ENCODE data around the gene ZNF655. TPM values are rescaled to one million over a fixed set of nuclear protein-coding genes. Genes with fewer than 3 reads are reported as not detected.
"Not testable (repeated sequence)": the region's sequence is repeated elsewhere in the genome, so short reads cannot be mapped to it uniquely, and the experiment has no call there.

The ZNF655 gene
- total RNA-seq, 1 donor from 2014 or later = 89.8 TPM

DNA sequence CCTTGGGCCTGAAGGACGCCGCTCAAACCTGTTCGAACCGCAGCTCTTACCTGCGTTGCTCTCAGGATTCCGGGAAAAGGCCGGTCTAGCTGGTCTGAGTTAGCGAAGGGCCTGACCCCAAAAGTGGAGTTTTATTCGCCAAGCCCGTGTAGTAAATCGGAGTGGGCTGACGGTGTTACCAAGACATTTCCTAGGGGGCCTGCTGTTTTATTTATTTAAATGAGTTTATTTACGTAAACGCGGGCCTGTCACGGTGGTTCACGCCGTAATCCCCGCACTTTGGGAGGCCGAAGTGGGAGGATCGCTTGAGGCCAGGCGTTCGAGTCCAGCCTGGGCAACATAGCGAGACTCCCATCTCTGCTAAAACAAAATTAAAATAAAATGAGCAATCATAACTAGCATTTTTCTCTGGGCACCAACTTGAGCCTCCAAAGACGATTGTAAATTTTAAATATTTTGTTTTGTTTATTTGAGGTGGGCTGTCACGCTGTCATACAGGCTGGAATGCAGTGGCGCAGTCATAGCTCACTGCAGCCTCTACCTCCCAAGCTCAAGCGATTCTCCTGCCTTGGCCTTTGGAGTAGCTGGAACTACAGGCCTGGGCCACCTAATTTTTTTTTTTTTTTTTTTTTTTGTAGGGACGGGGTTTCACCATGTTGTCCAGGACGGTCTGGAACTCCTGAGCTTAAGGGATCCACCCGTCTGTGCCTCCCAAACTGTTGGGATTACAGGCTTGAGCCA, 903 bp downstream of the ZNF655 start:
- intact Hi-C loops (cut with micrococcal nuclease) = loop anchor here (10.0 kb wide), 2 partner anchors 455 to 525 kb away; partner anchors contain the start of genes COPS6, ZKSCAN1 and ZNF3

- intact Hi-C loops (cut with micrococcal nuclease) = no loop called here
Measured at GRCh38 chr7:99560834-99561736, 2.6 kb downstream of the ZNF655 start.

DNA sequence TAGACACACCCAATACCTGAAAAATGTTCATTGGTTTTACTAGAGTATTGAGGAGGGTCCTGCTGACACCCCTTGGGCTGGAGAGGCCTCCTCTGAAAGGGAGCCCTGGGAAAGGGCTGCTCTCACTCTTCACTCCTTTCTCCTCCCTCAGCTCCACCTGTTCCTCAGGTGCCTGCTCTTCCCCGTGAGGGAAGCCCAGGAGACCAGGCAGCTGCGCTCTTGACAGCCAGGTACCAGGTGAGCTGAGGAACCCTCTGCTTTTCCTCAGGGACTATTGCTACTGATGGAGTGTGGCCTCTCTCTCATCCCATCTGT, 3.3 kb downstream of the ZNF655 start:
- intact Hi-C loops (cut with micrococcal nuclease) = no loop called here

DNA sequence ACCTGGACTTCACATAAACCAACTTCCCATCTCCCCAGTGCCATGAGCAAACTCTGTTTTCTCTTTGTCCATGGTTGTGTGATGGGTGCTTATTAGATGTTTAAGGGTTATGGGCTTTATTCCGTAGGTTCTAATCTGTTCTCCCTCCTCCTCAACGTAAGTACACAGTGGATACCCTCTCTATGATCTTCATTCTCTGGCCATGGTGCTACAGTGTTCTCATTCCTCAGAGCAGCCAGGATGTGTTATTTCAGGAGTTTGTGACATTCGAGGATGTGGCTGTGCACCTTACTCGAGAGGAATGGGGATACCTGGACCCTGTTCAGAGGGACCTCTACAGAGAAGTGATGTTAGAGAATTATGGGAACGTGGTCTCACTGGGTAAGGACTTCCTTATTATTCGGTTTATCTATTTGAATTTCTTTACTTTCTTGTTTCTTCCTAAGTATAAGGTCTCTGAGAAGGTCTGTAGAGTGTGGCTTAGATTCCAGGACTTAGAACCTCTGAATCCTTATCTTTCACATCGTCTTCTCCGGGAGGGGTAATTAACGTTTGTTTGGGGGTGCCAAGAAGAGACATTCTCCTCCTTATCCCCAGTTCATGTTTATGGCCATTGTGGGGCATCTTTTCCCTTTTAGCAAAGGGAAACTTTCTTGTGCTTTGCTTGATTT, 3.8 kb downstream of the ZNF655 start:
- intact Hi-C loops (cut with micrococcal nuclease) = no loop called here

DNA sequence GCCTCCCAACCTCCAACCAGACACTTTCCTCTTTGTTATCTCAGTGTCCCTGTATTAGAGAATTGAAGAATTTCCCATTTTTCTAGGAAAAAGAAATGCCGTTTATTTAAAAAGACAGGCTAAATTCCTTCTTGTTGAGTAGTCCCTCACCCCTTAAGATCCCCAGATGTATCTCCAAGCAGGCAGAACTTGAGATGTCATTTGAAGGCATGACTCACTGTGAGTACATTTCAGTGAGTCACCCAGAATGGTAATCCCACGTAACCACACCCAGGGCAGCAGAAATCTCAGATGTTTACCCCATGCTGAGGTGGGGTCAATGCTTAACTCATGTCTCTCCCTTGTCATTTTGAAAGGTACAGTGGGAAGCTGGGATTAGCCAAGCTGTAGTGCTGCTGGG, 4.4 kb downstream of the ZNF655 start:
- intact Hi-C loops (cut with micrococcal nuclease) = no loop called here

GRCh38 chr7:99563650-99564049, 5.2 kb downstream of the ZNF655 start:
- intact Hi-C loops (cut with micrococcal nuclease) = no loop called here

- intact Hi-C loops (cut with micrococcal nuclease) = not testable (repeated sequence)
Measured at GRCh38 chr7:99568770-99569169, 10.3 kb downstream of the ZNF655 start.

- intact Hi-C loops (cut with micrococcal nuclease) = no loop called here
Measured at GRCh38 chr7:99571768-99572167, 13.3 kb downstream of the ZNF655 start.

- intact Hi-C loops (cut with micrococcal nuclease) = no loop called here
Measured at GRCh38 chr7:99573257-99573656, 14.8 kb downstream of the ZNF655 start.

GRCh38 chr7:99576251-99576650, 17.8 kb downstream of the ZNF655 start:
- intact Hi-C loops (cut with micrococcal nuclease) = no loop called here

DNA sequence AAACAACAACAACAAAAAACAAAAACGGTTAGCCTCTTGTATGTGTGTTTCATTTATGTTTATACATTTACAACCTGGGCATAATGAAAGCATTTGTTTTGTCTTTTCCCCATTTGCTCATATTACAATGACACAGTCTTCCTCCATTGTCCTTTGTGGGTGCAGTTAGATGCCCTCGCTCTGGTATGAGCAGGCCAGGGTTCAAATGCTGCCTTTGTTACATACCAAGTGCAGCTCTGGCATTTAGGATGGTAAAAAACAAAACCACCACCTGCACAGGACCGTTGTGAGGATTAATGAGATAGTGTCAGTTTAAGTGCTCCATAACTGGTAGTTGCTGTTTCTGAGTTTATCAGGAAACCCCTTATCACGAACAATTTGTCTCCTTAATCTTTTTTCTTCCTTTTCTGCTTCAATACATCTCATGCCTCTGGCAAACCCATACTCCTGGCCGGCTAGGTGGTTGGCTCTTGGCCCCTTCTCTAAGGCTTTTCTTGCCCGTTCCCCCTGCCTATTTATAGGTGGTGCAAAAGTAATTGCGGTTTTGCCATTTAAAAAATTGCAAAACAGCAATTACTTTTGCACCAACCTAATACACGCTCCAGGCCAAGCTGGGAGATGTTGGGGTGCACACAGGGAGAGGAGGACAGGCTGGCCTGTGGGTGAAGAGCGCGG, 21.0 kb downstream of the ZNF655 start:
- intact Hi-C loops (cut with micrococcal nuclease) = no loop called here

GRCh38 chr7:99579956-99580777, 21.7 kb downstream of the ZNF655 start:
- intact Hi-C loops (cut with micrococcal nuclease) = no loop called here

DNA sequence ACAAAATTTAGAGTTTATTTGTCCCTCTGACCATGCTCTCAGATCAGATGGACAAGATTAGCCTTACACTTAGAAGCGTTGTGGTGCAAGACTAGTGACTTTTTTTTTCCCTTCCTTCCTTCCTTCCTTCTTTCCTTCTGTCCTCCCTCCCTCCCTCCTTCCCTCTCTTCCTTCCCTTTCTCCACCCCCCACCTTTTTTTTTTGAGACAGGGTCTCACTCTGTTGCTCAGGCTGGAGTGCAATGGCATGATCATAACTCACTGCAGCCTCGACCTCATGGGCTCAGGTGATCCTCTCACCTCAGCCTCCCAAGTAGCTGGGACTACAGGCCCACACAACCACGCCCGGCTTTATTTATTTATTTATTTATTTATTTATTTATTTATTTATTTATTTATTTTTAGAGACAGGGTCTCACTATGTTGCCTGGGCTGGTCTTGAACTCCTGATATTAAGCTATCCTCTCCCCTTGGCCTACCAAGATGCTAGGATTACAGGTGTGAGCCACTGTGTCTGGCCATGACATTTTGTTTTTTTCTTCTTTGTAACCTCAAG, 22.4 kb downstream of the ZNF655 start:
- intact Hi-C loops (cut with micrococcal nuclease) = not testable (repeated sequence)

GRCh38 chr7:99588868-99589267, 30.4 kb downstream of the ZNF655 start:
- intact Hi-C loops (cut with micrococcal nuclease) = no loop called here

- intact Hi-C loops (cut with micrococcal nuclease) = no loop called here
Measured at GRCh38 chr7:99594948-99595745, 36.7 kb downstream of the ZNF655 start.

DNA sequence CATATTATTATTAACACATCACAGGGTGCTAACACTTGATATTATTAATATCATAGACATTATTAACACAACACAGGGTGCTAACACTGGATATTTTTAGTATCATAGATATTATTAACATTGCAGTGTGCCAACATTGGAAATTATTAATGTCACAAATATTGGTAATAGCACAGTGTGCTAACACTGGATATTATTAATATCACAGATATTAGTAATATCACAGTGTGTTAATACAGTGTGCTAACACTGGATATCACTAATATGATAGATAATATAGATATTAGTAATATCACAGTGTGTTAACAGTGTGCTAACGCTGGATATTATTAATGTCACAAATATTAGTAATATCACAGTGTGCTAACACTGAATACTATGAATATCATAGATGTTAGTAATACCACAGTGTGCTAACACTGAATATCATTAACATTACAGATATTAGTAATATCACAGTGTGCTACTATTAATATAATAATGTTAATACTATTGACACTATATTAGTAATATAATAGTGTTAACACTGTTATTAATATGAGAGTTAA, 38.0 kb downstream of the ZNF655 start:
- intact Hi-C loops (cut with micrococcal nuclease) = no loop called here

- intact Hi-C loops (cut with micrococcal nuclease) = no loop called here
Measured at GRCh38 chr7:99597762-99598501, 39.5 kb downstream of the ZNF655 start, which contains the start of gene TMEM225B. TMEM225B (plus strand) TSS chr7:99598267; CDS start chr7:99604389, 6,122 bp downstream.

DNA sequence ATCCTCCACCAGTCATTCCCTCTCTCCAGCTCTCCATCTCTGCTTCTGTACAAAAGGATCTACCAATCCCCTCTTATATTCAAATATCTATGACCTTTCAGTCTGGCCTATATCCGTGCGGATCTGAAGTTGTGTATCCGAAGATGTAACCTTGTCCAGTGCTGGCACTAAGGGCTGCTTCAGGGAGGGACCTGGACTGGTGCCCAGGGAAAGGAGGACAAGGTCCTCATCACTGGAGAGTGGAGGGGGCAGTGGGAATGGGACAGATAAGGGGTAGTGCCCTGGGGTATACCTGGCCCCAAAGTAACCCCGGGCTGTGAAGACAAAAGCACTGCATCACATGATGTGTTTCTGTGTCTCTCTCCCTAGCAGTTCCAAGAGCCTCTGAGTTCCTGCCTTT, 41.4 kb downstream of the ZNF655 start:
- intact Hi-C loops (cut with micrococcal nuclease) = no loop called here

Measured in T-helper 2 cell treated with Interferon-gamma antibody and Interleukin-4, amounts not matched to agents 100 ng/mL and 5 ng/mL, for 36 hours (primary cell).